HG03175 (cell line): ENCODE data around the gene DIO3.
A peak's percentile ranks its signal among the peaks of the same experiment; 100 is the strongest.

Experiments used
- ATAC-seq: cut with Tn5 transposase; IDR thresholded peaks from one replicate; pipeline ENCODE4 v1.9.1; 2021; ENCODE audit warnings: mild to moderate bottlenecking, moderate library complexity; ENCODE audit not compliant: unreplicated experiment

The DIO3 gene

GRCh38 chr14:101561145-101561896, at the start of gene DIO3:
Gene DIO3 (plus strand): TSS chr14:101561495.
- ATAC-seq, result no peak

- ATAC-seq, result no peak
These were observed 49.5 kb upstream of the DIO3 start for GRCh38 chr14:101511620-101512375.

- no peak for ATAC-seq
These were observed 49.0 kb upstream of the DIO3 start for GRCh38 chr14:101512376-101512695.

- no peak for ATAC-seq
These were observed 47.2 kb upstream of the DIO3 start for GRCh38 chr14:101514136-101514535.

- no peak for ATAC-seq
These were observed 44.9 kb upstream of the DIO3 start for GRCh38 chr14:101516401-101516800.

- ATAC-seq, result no peak
These were observed 42.5 kb upstream of the DIO3 start for GRCh38 chr14:101518611-101519473.

GRCh38 chr14:101520621-101521472, 40.4 kb upstream of the DIO3 start:
- no peak for ATAC-seq

- ATAC-seq, result no peak
These were observed 39.8 kb upstream of the DIO3 start for GRCh38 chr14:101521473-101521915.

GRCh38 chr14:101521978-101522377, 39.3 kb upstream of the DIO3 start:
- ATAC-seq, result no peak

- ATAC-seq, result no peak
These were observed 35.4 kb upstream of the DIO3 start for GRCh38 chr14:101525640-101526527.

GRCh38 chr14:101527987-101528386, 33.3 kb upstream of the DIO3 start:
- no peak for ATAC-seq

- ATAC-seq, result no peak
These were observed 32.2 kb upstream of the DIO3 start for GRCh38 chr14:101529079-101529478.

GRCh38 chr14:101534198-101534597, 27.1 kb upstream of the DIO3 start:
- no peak for ATAC-seq

GRCh38 chr14:101535232-101535631, 26.1 kb upstream of the DIO3 start:
- peak; percentile 62 for ATAC-seq

- ATAC-seq, result no peak
These were observed 25.5 kb upstream of the DIO3 start for GRCh38 chr14:101535701-101536207.

- no peak for ATAC-seq
These were observed 24.0 kb upstream of the DIO3 start for GRCh38 chr14:101537286-101537685.

GRCh38 chr14:101538878-101539277, 22.4 kb upstream of the DIO3 start:
- ATAC-seq, result no peak

- no peak for ATAC-seq
These were observed 21.4 kb upstream of the DIO3 start for GRCh38 chr14:101539880-101540279.
